HEK293 (cell line): ENCODE measurements around the gene DKK3.

Experiments used
- CTCF ChIA-PET: fragments of 350-600 bp; formaldehyde crosslinking; extraction: SDS; loops from one replicate; lab custom pipeline; 2021; ENCODE audit warnings: antibody characterized with exemption; lab: Yijun Ruan, JAX
- POLR2A ChIA-PET: fragments of 300-600 bp; formaldehyde crosslinking; extraction: SDS; loops from one replicate; lab custom pipeline; 2020; ENCODE audit warnings: antibody characterized with exemption, inconsistent platforms; lab: Yijun Ruan, JAX
- H3K27ac ChIP-seq: fragments of 200-500 bp; sonication (Bioruptor generic); 2 replicates; pipeline ENCODE4 v1.5.1; 2014; ENCODE audit warnings: low read depth, low read length, control low read depth, inconsistent platforms; ENCODE audit errors: extremely low read depth
- H3K36me3 ChIP-seq, 2 experiments: fragments of 200-500 bp in 1 of 2; sonication (Bioruptor generic) in 1 of 2; 1 replicate in 1 of 2; 2 replicates in 1 of 2; pipeline ENCODE4 v1.5.1; 2014 to 2017; ENCODE audit warnings: inconsistent platforms in 2 of 2, low read length in 2 of 2; ENCODE audit not compliant: control insufficient read depth in 2 of 2, insufficient read depth in 1 of 2
- H3K4me1 ChIP-seq: fragments of 200-500 bp; sonication (Bioruptor generic); 2 replicates; pipeline ENCODE4 v1.5.1; 2014; ENCODE audit warnings: mild to moderate bottlenecking, low read length, inconsistent platforms; ENCODE audit not compliant: control insufficient read depth, insufficient read depth
- H3K4me3 ChIP-seq: 2 replicates; pipeline ENCODE4 v1.5.1; 2011; ENCODE audit warnings: low read depth, mild to moderate bottlenecking, control low read depth, low read length, moderate library complexity
- H3K9me3 ChIP-seq: fragments of 200-500 bp; sonication (Bioruptor generic); 2 replicates; pipeline ENCODE4 v1.5.1; 2014; ENCODE audit warnings: low read depth, low read length, inconsistent platforms; ENCODE audit not compliant: control insufficient read depth, insufficient read depth
- TRIM28 ChIP-seq: IDR thresholded peaks from 2 replicates; pipeline ENCODE4 v1.6.1; 2011; ENCODE audit warnings: low read length, control low read depth, borderline replicate concordance
- YY2 ChIP-seq: fragments of 450-650 bp; formaldehyde crosslinking; IDR thresholded peaks from 2 replicates; pipeline ENCODE4 v1.5.1; 2016; ENCODE audit warnings: missing biosample characterization, missing genetic modification characterization
- ZBTB20 ChIP-seq: fragments of 450-650 bp; formaldehyde crosslinking; IDR thresholded peaks from 2 replicates; pipeline ENCODE4 v1.5.1; 2016; ENCODE audit warnings: missing biosample characterization, missing genetic modification characterization
- ZNF121 ChIP-seq: fragments of 450-650 bp; formaldehyde crosslinking; IDR thresholded peaks from 2 replicates; pipeline ENCODE4 v1.5.1; 2016; ENCODE audit warnings: missing biosample characterization, missing genetic modification characterization
- ZNF214 ChIP-seq: fragments of 450-650 bp; formaldehyde crosslinking; IDR thresholded peaks from 2 replicates; pipeline ENCODE4 v1.5.1; 2017; ENCODE audit warnings: missing biosample characterization, mild to moderate bottlenecking, missing genetic modification characterization, borderline replicate concordance
- ZNF416 ChIP-seq: fragments of 450-650 bp; formaldehyde crosslinking; IDR thresholded peaks from 2 replicates; pipeline ENCODE4 v1.5.1; 2016; ENCODE audit warnings: missing biosample characterization, missing genetic modification characterization
- ZNF521 ChIP-seq: fragments of 450-650 bp; formaldehyde crosslinking; IDR thresholded peaks from 2 replicates; pipeline ENCODE4 v1.5.1; 2017; ENCODE audit warnings: missing biosample characterization, mild to moderate bottlenecking, missing genetic modification characterization
- ZNF623 ChIP-seq: fragments of 450-650 bp; formaldehyde crosslinking; IDR thresholded peaks from 2 replicates; pipeline ENCODE4 v1.5.1; 2016; ENCODE audit warnings: missing biosample characterization, missing genetic modification characterization
- ZNF626 ChIP-seq: fragments of 450-650 bp; sonication (Bioruptor Pico); formaldehyde crosslinking; IDR thresholded peaks from 2 replicates; pipeline ENCODE4 v1.5.1; 2018; ENCODE audit warnings: missing biosample characterization, missing genetic modification characterization, inconsistent platforms
- ZNF747 ChIP-seq: fragments of 450-650 bp; formaldehyde crosslinking; IDR thresholded peaks from 2 replicates; pipeline ENCODE4 v1.5.1; 2016; ENCODE audit warnings: missing biosample characterization, missing genetic modification characterization
- ZNF777 ChIP-seq: fragments of 450-650 bp; formaldehyde crosslinking; IDR thresholded peaks from 2 replicates; pipeline ENCODE4 v1.5.1; 2017; ENCODE audit warnings: missing biosample characterization, missing genetic modification characterization, borderline replicate concordance
- ZXDB ChIP-seq: fragments of 450-650 bp; formaldehyde crosslinking; IDR thresholded peaks from 2 replicates; pipeline ENCODE4 v1.5.1; 2016; ENCODE audit warnings: missing biosample characterization, missing genetic modification characterization
- TF ChIP-seq, protein P1 (sequence below): fragments of 450-650 bp; formaldehyde crosslinking; IDR thresholded peaks from 2 replicates; pipeline ENCODE4 v1.5.1; 2016; ENCODE audit warnings: missing biosample characterization, missing genetic modification characterization
- TF ChIP-seq, protein P2 (sequence below): fragments of 450-650 bp; formaldehyde crosslinking; IDR thresholded peaks from 2 replicates; pipeline ENCODE4 v1.5.1; 2017; ENCODE audit warnings: missing biosample characterization, missing genetic modification characterization
- TF ChIP-seq, protein P3 (sequence below): fragments of 450-650 bp; formaldehyde crosslinking; IDR thresholded peaks from 2 replicates; pipeline ENCODE4 v1.5.1; 2016; ENCODE audit warnings: missing biosample characterization, missing genetic modification characterization, borderline replicate concordance

Gene DKK3

DNA sequence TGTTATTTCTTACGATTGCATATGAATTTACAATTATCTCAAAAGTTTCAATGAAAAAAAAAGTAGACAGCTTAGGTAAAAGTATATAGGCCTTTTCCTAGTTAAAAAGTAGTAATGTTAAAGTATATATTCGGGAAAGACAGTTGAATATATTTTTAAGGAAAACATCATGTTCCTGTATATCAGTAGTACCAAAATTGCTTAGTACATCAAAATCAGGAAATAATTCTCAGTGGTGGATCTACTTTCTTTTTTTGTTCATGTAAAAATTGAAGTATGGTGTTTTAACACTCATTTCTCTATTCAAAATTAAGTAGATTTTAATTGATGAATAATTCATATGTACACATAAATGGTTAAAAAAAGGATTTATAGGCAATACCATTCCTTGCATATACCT is 92.8 kb downstream of the DKK3 start:
- TF ChIP-seq ZBTB20 (tag by site-specific recombination) (no peak), ZXDB (no peak)
- TF ChIP-seq, protein P1, sequence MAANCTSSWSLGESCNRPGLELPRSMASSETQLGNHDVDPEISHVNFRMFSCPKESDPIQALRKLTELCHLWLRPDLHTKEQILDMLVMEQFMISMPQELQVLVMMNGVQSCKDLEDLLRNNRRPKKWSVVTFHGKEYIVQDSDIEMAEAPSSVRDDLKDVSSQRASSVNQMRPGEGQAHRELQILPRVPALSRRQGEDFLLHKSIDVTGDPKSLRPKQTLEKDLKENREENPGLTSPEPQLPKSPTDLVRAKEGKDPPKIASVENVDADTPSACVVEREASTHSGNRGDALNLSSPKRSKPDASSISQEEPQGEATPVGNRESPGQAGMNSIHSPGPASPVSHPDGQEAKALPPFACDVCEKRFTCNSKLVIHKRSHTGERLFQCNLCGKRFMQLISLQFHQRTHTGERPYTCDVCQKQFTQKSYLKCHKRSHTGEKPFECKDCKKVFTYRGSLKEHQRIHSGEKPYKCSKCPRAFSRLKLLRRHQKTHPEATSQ: no peak
- Histone ChIP-seq H3K4me1 (no peaks in the 10 kb centered on the region), H3K9me3 (no peaks in the 10 kb centered on the region), H3K27ac (no peak overlapping the region), H3K36me3 (peaks cover 0 to 15% of the 10 kb centered on the region in 2 experiments; a peak in 2 of 3 replicates), H3K4me3 (no peak overlapping the region)
- ChIA-PET POLR2A (no interaction called here), CTCF (interaction anchor here (0.7 kb wide), 1 partner anchor 47 kb away, joined by 3 read pairs; no protein-coding TSS in a partner anchor)

DNA sequence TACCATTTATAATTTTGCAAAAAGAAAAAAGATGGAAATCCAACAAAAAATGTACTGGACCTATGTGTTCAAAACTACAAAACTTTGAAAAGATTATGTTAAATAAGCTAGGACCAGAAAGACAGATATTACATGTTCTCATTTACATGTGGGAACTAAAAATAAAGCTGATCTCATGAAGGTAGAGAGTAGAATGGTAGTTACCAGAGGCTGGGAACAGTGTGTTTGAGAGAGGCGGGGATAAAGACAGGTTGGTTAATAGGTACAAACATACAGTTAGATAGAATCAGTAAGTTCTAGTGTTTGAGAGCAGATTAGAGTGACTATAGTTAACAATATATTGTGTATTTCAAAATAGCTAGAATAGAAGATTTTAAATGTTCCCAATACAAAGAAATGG is 95.0 kb downstream of the DKK3 start:
- POLR2A ChIA-PET: no interaction called here
- Histone ChIP-seq H3K4me3 (no peak overlapping the region), H3K4me1 (no peaks in the 10 kb centered on the region), H3K27ac (no peak overlapping the region), H3K36me3 (peaks cover 0 to 19% of the 10 kb centered on the region in 2 experiments; a peak in 1 of 3 replicates), H3K9me3 (no peaks in the 10 kb centered on the region)
- CTCF ChIA-PET: interaction anchor here (0.5 to 1.1 kb wide), 3 partner anchors 14 to 131 kb away, joined by 3 to 5 read pairs (median 4); no protein-coding TSS in a partner anchor
- TF ChIP-seq, protein P2, sequence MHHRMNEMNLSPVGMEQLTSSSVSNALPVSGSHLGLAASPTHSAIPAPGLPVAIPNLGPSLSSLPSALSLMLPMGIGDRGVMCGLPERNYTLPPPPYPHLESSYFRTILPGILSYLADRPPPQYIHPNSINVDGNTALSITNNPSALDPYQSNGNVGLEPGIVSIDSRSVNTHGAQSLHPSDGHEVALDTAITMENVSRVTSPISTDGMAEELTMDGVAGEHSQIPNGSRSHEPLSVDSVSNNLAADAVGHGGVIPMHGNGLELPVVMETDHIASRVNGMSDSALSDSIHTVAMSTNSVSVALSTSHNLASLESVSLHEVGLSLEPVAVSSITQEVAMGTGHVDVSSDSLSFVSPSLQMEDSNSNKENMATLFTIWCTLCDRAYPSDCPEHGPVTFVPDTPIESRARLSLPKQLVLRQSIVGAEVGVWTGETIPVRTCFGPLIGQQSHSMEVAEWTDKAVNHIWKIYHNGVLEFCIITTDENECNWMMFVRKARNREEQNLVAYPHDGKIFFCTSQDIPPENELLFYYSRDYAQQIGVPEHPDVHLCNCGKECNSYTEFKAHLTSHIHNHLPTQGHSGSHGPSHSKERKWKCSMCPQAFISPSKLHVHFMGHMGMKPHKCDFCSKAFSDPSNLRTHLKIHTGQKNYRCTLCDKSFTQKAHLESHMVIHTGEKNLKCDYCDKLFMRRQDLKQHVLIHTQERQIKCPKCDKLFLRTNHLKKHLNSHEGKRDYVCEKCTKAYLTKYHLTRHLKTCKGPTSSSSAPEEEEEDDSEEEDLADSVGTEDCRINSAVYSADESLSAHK (tag by site-specific recombination): no peak
- TF ChIP-seq ZBTB20 (tag by site-specific recombination) (no peak), ZNF521 (tag by site-specific recombination) (no peak), ZNF626 (tag by site-specific recombination) (no peak), ZNF214 (tag by site-specific recombination) (no peak), ZNF747 (tag by site-specific recombination) (no peak), ZNF623 (tag by site-specific recombination) (no peak), ZNF416 (tag by site-specific recombination) (no peak), ZNF121 (tag by site-specific recombination) (no peak), YY2 (tag by site-specific recombination) (no peak), ZNF777 (tag by site-specific recombination) (no peak), TRIM28 (no peak)
- TF ChIP-seq, protein P3, sequence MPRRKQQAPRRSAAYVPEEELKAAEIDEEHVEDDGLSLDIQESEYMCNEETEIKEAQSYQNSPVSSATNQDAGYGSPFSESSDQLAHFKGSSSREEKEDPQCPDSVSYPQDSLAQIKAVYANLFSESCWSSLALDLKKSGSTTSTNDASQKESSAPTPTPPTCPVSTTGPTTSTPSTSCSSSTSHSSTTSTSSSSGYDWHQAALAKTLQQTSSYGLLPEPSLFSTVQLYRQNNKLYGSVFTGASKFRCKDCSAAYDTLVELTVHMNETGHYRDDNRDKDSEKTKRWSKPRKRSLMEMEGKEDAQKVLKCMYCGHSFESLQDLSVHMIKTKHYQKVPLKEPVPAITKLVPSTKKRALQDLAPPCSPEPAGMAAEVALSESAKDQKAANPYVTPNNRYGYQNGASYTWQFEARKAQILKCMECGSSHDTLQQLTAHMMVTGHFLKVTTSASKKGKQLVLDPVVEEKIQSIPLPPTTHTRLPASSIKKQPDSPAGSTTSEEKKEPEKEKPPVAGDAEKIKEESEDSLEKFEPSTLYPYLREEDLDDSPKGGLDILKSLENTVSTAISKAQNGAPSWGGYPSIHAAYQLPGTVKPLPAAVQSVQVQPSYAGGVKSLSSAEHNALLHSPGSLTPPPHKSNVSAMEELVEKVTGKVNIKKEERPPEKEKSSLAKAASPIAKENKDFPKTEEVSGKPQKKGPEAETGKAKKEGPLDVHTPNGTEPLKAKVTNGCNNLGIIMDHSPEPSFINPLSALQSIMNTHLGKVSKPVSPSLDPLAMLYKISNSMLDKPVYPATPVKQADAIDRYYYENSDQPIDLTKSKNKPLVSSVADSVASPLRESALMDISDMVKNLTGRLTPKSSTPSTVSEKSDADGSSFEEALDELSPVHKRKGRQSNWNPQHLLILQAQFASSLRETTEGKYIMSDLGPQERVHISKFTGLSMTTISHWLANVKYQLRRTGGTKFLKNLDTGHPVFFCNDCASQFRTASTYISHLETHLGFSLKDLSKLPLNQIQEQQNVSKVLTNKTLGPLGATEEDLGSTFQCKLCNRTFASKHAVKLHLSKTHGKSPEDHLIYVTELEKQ (tag by site-specific recombination): no peak
